Endothelial cell of umbilical vein (primary cell): ENCODE measurements around the gene MYLK. TPM values are rescaled to one million over a fixed set of nuclear protein-coding genes. Genes with fewer than 3 reads are reported as not detected.

Experiments used
- BruUV-seq: library from RNA; stranded (reverse); fragments of 400-500 nt; replicated peaks from 2 replicates; lab custom pipeline; 2021; lab: Mats Ljungman, UMichigan
- CTCF ChIA-PET: fragments of 300-600, 350-600 bp; sonication (Branson Sonifier 250); formaldehyde crosslinking; loops from one replicate; lab custom pipeline; 2021; ENCODE audit warnings: antibody characterized with exemption, inconsistent platforms; lab: Charles Lee
- POLR2A ChIA-PET: fragments of 300-600, 350-600 bp; sonication (Branson Sonifier 250); formaldehyde crosslinking; loops from one replicate; lab custom pipeline; 2021; ENCODE audit warnings: antibody characterized with exemption, inconsistent platforms; lab: Charles Lee
- DNase-seq: peaks from one replicate; pipeline ENCODE4 v3.0.0-alpha.2; 2011; ENCODE audit warnings: low read depth, low spot score
- FAIRE-seq: peaks from 2 replicates; lab custom pipeline; 2011; peaks lifted over from hg19 to GRCh38; lab: Jason Lieb, UNC
- H2AFZ ChIP-seq: 2 replicates; pipeline ENCODE4 v1.6.0; 2012; ENCODE audit warnings: low read depth, low read length, control low read depth, inconsistent platforms
- H3K27ac ChIP-seq: 2 replicates; pipeline ENCODE4 v1.5.1; 2011; ENCODE audit warnings: low read depth, mild to moderate bottlenecking, control low read depth, low read length, moderate library complexity; ENCODE audit not compliant: insufficient read depth
- H3K27me3 ChIP-seq, 2 experiments: 2 replicates each; pipeline versions ENCODE4 v1.6.0 to v1.6.1; 2011; ENCODE audit warnings: low read length in 2 of 2, mixed read lengths in 1 of 2; ENCODE audit not compliant: control insufficient read depth in 2 of 2, insufficient read depth in 2 of 2
- H3K36me3 ChIP-seq, 2 experiments: 2 replicates in 1 of 2; 3 replicates in 1 of 2; pipeline ENCODE4 v1.5.1; 2011; ENCODE audit warnings: low read length in 2 of 2, mild to moderate bottlenecking in 1 of 2, moderate library complexity in 1 of 2; ENCODE audit not compliant: control insufficient read depth in 2 of 2, insufficient read depth in 2 of 2; ENCODE audit errors: extremely low read depth in 1 of 2
- H3K4me1 ChIP-seq: 3 replicates; pipeline ENCODE4 v1.5.1; 2011; ENCODE audit warnings: mild to moderate bottlenecking, low read length; ENCODE audit not compliant: control insufficient read depth, insufficient read depth; ENCODE audit errors: extremely low read depth
- H3K4me2 ChIP-seq: 2 replicates; pipeline ENCODE4 v1.6.1; 2011; ENCODE audit warnings: low read length, control low read depth, mixed read lengths; ENCODE audit not compliant: insufficient read depth
- H3K4me3 ChIP-seq, 3 experiments: fragments of 200-600 bp in 1 of 3; sonication (generic), shearing (Covaris generic) in 1 of 3; replicated peaks in 1 of 3; 2 replicates each; pipeline ENCODE4 v1.5.1; 2011 to 2016; ENCODE audit warnings: control low read depth in 3 of 3, low read length in 3 of 3, mild to moderate bottlenecking in 2 of 3, inconsistent platforms in 1 of 3, low read depth in 1 of 3, moderate library complexity in 1 of 3; ENCODE audit not compliant: insufficient read depth in 1 of 3
- H3K79me2 ChIP-seq: 2 replicates; pipeline ENCODE4 v1.6.0; 2012; ENCODE audit warnings: low read length, inconsistent platforms; ENCODE audit not compliant: control insufficient read depth, insufficient read depth
- H3K9ac ChIP-seq: replicated peaks from 2 replicates; pipeline ENCODE3; 2011; ENCODE audit warnings: low read length, control low read depth; ENCODE audit not compliant: insufficient read depth; ENCODE audit errors: extremely low read depth
- H3K9me1 ChIP-seq: replicated peaks from 3 replicates; pipeline ENCODE4 v1.6.0; 2011; ENCODE audit warnings: mild to moderate bottlenecking, low read length; ENCODE audit not compliant: control insufficient read depth, insufficient read depth; ENCODE audit errors: extremely low read depth
- H3K9me3 ChIP-seq: replicated peaks from 2 replicates; pipeline ENCODE4 v1.5.1; 2012; ENCODE audit warnings: low read length, inconsistent platforms; ENCODE audit not compliant: control insufficient read depth, insufficient read depth
- H4K20me1 ChIP-seq: replicated peaks from 2 replicates; pipeline ENCODE3; 2011; ENCODE audit warnings: mild to moderate bottlenecking, low read length; ENCODE audit not compliant: control insufficient read depth, insufficient read depth; ENCODE audit errors: extremely low read depth
- CTCF ChIP-seq, 2 donors: IDR thresholded peaks; 1 replicate in 1 of 2; 2 replicates in 1 of 2; pipeline ENCODE4 v1.5.1; 2011; ENCODE audit warnings: low read length in 2 of 2, mild to moderate bottlenecking in 2 of 2, moderate library complexity in 2 of 2, control low read depth in 1 of 2, inconsistent platforms in 1 of 2, low read depth in 1 of 2; ENCODE audit not compliant: insufficient read depth in 1 of 2; ENCODE audit errors: extremely low read depth in 1 of 2
- EZH2 ChIP-seq: IDR thresholded peaks from 2 replicates; pipeline ENCODE4 v1.6.1; 2012; ENCODE audit warnings: borderline replicate concordance, low read depth, mild to moderate bottlenecking, moderate library complexity, low read length, inconsistent platforms; ENCODE audit not compliant: severe bottlenecking
- FOS ChIP-seq: IDR thresholded peaks from 2 replicates; pipeline ENCODE4 v1.6.1; 2011; ENCODE audit warnings: mild to moderate bottlenecking, low read length, moderate library complexity, borderline replicate concordance; ENCODE audit not compliant: insufficient read depth
- GATA2 ChIP-seq: IDR thresholded peaks from 2 replicates; pipeline ENCODE4 v1.7.0; 2011; ENCODE audit warnings: low read depth, mild to moderate bottlenecking, moderate library complexity, mixed read lengths, low read length; ENCODE audit not compliant: insufficient read length, insufficient read depth
- JUN ChIP-seq: IDR thresholded peaks from 2 replicates; pipeline ENCODE4 v1.6.1; 2011; ENCODE audit warnings: borderline replicate concordance, low read depth; ENCODE audit not compliant: insufficient read length, insufficient read depth
- MYC ChIP-seq: IDR thresholded peaks from one replicate; pipeline ENCODE4 v1.6.1; 2011; ENCODE audit warnings: mild to moderate bottlenecking, low read depth, low read length
- POLR2A ChIP-seq: IDR thresholded peaks from 2 replicates; pipeline ENCODE4 v1.6.1; 2012; ENCODE audit warnings: low read depth, mild to moderate bottlenecking, control low read depth, low read length
- POLR2AphosphoS5 ChIP-seq: IDR thresholded peaks from 2 replicates; pipeline ENCODE4 v1.6.1; 2012; ENCODE audit warnings: low read depth, mild to moderate bottlenecking, control low read depth, low read length, moderate library complexity; ENCODE audit not compliant: insufficient read depth
- dilution Hi-C: fragments of 300-500 bp; cut with MboI; formaldehyde crosslinking; loops from one replicate; pipeline ENCODE4 v1.15.0; 2019; ENCODE audit warnings: low sequenced_read_pairs; ENCODE audit not compliant: extremely low pct_ligation_motif_present
- intact Hi-C: fragments of 100-400 bp; cut with micrococcal nuclease; formaldehyde crosslinking; loops from one replicate; pipeline ENCODE4 v1.10.0; 2022
- polyA plus RNA-seq, 4 experiments: library from polyadenylated mRNA; depleted of rRNA in 3 of 4; stranded (reverse) in 3 of 4; unstranded in 1 of 4; fragments of >200 nt; gene quantifications; 2 replicates each; pipeline versions ENCODE4 v1.2.1 to v1.2.3, GENCODE V29; 2011 to 2012; ENCODE audit warnings: missing spikeins in 1 of 4
- total RNA-seq: library from RNA; stranded (reverse); gene quantifications from 2 replicates; pipeline ENCODE4 v1.2.3, GENCODE V29; 2021
- TF ChIP-seq, protein P1 (sequence below): IDR thresholded peaks from 2 replicates; pipeline ENCODE4 v1.6.1; 2011; ENCODE audit not compliant: insufficient read depth, insufficient read length

MYLK gene
- total and polyA plus RNA-seq, 2 donors (not counting 3 experiments of a cell fraction or from before 2014, with no cell fraction given) = 10.0 to 22.2 TPM

DNA sequence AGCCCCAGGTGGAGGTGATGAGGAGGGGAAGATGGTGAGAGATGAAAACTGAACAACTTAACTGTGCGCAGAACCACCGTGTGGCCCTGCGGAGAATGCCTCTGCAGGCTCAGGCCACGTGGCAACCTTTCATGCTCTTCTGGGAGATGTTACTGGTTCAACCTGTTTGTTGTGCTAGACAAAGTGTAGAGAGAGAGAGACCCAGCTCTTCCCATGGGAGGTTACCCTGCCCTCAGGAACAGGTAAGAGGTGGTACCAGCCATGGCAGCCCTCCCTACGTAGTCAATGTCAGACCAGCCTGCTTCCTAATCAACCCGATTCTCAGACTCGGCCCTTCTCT lies 262.3 kb downstream of the MYLK start:
- no TSS peak for BruUV-seq
- Histone ChIP-seq H2AFZ (no peak overlapping the region), H3K9me3 (no peaks in the 10 kb centered on the region), H3K4me3 (no peak overlapping the region), H3K9ac (no peak overlapping the region), H3K36me3 (no peaks in the 10 kb centered on the region), H3K27ac (no peak overlapping the region), H3K4me2 (no peak overlapping the region), H3K27me3 (no peaks in the 10 kb centered on the region), H4K20me1 (no peaks in the 10 kb centered on the region), H3K4me1 (no peaks in the 10 kb centered on the region), H3K9me1 (no peaks in the 10 kb centered on the region), H3K79me2 (no peaks in the 10 kb centered on the region)
- no peak for DNase-seq
- POLR2A ChIA-PET = no interaction called here
- FAIRE-seq = no peak
- dilution Hi-C loops (no loop called here), intact Hi-C loops (no loop called here)
- TF ChIP-seq, protein P1, sequence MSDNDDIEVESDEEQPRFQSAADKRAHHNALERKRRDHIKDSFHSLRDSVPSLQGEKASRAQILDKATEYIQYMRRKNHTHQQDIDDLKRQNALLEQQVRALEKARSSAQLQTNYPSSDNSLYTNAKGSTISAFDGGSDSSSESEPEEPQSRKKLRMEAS = no peak
- TF ChIP-seq FOS (no peak), GATA2 (no peak), POLR2AphosphoS5 (no peak), MYC (no peak), POLR2A (no peak), CTCF (IDR thresholded peaks at IDR 0.05; ENCODE audit: extremely low read depth in 1 of 2, insufficient read depth in 1 of 2, low read depth in 1 of 2, low read length in 2 of 2) (no peak), JUN (no peak), EZH2 (no peak)
- CTCF ChIA-PET = no interaction called here
